Middle frontal gyrus (tissue), 1 donor: ENCODE results near the gene MARCHF11.

Experiments
- DNase-seq: peaks from one replicate; pipeline ENCODE4 v3.0.0-alpha.2; 2015; ENCODE audit warnings: low spot score; ENCODE audit errors: extremely low spot score

The MARCHF11 gene

DNA sequence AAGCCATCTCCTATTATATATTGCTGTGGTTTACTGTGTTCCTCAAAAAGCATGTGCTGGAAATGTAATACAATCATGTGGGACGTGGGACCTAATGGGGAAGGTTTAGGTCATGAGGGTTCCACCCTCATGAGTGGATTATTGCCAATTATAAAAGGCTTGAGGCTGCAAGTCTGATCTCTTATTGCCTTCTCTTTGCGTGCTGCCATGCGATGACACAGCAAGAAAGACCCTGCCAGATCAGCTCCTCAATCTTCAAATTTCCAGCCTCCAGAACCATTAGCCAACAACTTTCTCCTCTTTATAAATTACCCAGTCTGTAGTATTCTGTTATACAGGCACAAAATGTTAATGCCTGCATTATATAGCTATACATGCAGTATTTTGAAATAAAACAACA lies 45.4 kb downstream of the MARCHF11 start:
- no peak for DNase-seq

DNA sequence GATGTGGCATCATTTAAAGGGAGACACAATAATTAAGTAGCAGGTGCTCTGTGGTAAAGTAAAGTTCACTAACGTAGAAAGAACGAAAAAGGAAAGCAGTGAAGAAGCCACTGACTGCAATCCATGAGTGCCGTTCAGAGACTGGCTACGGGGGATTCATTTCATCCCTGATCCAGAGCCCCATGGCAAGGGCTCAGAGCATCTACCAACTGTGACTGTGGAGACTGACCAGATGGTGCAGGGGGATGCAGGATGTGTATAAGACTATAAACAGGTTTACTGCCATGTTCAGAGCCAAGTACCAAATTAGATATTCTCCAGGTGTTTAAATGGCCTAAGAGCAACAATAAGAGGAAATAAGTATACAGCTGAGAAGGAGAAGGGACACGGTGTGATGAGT lies 47.7 kb downstream of the MARCHF11 start:
- no peak for DNase-seq

GRCh38 chr5:16128944-16129343 lies 50.6 kb downstream of the MARCHF11 start:
- no peak for DNase-seq

DNA sequence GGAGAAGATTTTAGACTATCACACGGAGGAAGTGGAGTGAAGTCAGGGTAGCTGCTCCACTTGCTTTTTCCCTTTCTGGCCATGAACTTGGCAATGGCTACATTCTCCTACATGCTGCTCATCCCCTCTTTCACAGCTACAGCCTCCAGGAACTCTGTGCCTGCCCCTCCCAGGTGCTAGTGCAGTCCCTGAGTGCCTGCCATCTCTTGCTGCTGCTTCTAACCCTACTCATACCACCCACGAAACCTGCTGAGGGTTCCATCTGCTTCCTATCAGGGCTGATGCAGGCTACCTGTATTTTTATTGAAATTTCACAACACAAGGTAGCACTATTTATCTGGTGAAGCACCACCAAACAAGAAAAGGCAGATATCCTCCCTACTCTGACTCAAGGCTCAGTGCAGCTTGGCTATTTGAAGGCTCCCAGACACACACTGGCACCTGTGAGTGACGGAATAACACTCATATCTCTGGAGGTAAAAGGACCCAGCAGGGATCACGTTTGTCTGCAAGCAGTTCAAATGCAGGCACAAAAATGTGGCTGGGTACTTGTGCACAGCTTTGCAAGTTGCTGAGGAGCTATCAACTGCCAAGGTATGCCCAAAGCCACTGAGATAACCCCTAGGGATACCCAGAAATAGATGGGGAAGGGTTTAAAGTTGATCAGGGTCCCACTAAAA lies 51.6 kb downstream of the MARCHF11 start:
- no peak for DNase-seq

- no peak for DNase-seq
These were observed 59.0 kb downstream of the MARCHF11 start for GRCh38 chr5:16120579-16120978.

GRCh38 chr5:16119790-16120189 lies 59.8 kb downstream of the MARCHF11 start:
- DNase-seq, result no peak

DNA sequence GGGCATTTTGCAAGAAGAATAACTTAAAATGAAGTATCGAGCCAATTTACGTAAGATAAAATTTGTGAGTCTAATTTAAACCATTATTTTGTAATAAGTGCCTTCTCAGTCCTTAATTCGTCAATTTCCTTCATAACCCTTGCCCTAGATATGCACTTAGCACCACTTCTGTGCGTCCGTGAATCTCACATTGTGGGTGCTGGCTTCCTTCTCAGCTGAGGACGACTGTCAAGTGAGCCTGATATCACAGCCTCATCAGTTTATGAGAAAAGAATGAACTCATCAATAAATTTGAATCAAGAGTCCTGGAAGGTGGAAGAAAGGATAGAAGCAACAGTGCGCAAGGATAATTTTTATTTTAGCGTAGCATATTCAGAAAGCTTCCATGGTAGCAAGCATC lies 64.5 kb downstream of the MARCHF11 start:
- DNase-seq, result no peak

DNA sequence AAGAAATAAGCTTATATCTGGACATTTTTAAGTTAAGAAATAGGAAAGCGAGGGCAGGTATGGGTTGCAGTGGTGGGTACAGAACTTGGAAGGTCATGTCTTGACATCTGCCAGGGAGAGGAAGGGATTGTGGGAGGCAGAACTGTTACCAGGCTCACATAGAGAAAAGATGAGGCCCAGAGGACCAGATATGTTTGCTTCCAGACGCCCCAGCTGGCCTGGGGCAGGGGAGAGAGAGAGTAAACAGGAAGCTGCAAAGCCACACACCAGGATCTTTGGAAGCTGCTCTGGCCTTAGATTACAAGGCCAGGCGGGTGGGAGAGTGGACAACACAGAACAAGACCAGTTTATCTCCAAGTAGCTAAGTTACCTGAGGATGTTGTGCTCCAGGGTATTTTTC lies 71.2 kb downstream of the MARCHF11 start:
- no peak for DNase-seq

DNA sequence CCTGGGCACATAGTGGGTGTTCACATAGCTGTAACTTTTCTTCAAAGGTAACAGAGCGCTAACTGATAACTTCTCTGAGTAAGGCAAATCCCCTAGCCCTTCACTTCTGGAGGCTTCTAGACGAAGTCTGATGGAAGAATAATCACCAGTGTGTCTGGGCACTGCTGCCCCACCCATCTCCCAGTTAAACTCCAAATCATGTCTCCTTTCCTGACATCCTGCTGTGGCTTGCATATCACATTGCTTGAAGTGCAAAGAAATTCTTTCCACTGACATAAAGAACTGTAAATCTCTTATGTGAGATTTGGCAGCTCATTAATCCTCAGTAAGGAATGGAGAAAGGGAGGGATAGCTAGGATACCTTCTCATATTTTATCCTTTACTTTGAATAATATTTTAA lies 74.6 kb downstream of the MARCHF11 start:
- no peak for DNase-seq

GRCh38 chr5:16095612-16096011 lies 84.0 kb downstream of the MARCHF11 start:
- no peak for DNase-seq

GRCh38 chr5:16090270-16090669 lies 89.3 kb downstream of the MARCHF11 start:
- DNase-seq, result no peak

GRCh38 chr5:16082982-16083381 lies 96.6 kb downstream of the MARCHF11 start:
- no peak for DNase-seq

DNA sequence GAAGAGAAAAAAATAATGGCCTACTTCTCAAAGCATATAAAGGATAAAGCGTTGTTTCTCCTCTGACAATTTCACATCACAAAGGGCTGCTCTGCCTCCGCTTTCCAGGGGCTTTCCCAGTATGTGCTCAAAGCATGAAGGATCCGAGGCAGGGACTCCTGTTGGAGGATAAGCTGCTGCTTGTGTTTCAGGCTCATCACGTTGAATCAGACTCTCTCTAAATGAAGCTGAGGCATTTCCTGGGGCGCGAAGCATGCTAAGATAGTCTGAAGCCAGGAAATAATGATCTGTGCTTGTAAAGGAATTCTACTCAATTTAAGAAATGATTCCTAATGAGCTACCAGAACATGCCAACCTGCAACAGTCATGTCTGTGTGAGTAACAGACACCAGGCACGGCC lies 97.5 kb downstream of the MARCHF11 start:
- no peak for DNase-seq

DNA sequence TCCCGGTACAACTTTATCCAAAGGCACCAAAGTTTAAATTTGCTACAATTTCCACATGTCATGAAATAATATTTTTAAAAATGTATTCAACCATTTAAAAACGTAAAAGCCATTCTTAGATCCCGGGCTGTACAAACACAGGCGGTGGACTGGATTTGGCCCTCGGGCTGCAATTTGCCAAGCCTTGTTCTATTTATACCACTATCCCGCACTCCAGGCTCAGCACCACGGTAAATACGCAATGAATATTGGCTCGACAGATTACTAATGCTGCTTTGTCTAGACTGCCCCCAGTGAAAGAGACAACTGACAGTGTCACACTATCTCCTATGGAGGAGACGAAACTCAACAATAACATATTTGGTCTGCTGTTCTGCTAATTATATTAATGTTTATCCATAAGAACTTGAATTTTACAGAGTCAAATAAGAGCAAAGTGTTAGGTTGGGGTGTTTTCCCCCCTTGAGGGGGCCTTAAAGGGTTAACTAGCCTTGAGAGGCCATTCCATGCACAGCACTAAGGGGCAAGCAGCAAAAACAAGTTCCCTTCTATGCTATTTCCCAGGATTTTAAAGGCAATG lies 98.1 kb downstream of the MARCHF11 start:
- no peak for DNase-seq

DNA sequence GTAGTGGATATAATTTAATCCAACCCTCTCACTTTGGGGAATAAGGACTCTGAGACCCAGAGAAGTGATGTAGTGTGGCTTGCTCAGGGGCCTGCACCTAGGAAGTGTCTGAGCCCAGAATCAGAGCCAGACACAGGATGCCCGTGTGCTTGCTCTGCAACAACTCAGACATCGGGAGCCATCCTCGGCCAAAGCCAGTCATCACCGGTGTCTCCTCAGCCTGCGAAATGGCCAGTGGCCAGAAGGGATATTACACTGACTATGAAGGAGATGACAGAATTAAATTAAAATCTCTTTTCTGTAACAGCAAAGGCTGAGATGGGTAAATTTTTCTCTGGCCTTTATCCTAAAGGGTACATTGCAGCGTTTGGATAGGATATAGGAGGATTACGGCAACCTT lies 102.9 kb downstream of the MARCHF11 start:
- no peak for DNase-seq

DNA sequence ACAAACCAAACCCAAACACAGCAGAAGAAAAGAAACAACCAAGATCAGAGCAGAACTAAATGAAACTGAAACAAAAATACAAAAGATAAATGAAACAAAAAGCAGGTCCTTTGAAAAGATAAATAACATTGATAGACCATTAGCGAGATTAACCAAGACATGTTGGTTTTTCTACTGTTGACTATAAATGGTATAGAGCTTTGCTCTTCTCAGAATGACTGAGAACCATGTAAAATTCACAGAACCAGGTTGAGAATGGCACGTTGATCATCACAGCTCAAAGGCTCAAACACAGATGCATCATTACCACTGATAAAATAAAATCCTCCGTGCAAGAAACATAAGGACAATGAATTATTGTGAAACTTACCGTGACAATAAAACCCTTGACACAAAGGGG lies 105.2 kb downstream of the MARCHF11 start:
- DNase-seq, result no peak

DNA sequence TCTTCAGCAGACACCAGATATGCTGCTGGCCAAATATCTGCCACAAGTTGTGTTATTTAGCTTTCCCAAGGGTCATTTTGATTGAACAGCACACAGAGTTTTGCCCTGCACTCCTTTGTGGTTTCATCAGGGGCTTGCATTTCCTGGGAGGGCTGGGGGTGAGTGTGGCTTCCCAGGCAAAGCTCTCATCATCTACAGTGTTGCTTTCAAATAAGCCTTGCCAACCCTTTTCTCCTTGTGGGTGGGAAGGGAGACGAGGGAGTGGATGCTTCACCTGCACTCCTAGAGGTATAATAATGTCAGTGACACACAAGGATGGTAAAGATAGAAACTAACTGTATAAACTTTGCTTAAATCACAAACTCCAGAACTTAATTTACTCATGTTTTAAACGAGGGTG lies 107.0 kb downstream of the MARCHF11 start:
- no peak for DNase-seq

DNA sequence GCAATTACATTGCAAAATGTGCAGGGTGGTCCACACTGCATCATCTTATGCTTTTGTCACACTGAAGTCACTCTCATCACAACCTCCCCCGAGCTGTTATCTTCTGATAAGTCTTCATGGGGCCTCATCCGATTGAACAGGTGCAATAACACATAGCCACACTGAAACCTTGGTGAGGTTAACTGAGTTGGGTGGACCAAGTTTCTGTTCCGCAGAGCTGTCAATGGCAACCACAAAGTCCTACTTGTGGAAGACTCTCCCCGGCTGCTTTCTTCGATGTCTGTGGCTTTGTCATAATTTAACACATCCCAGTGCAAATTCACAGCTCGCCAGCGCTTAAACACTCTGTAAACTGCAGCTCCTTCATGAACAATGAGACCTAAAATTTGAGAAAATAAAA lies 112.2 kb downstream of the MARCHF11 start:
- DNase-seq, result no peak

GRCh38 chr5:16066810-16067209 lies 112.8 kb downstream of the MARCHF11 start:
- DNase-seq, result no peak

- no peak for DNase-seq
These were observed 113.3 kb downstream of the MARCHF11 start for GRCh38 chr5:16066320-16066719.

DNA sequence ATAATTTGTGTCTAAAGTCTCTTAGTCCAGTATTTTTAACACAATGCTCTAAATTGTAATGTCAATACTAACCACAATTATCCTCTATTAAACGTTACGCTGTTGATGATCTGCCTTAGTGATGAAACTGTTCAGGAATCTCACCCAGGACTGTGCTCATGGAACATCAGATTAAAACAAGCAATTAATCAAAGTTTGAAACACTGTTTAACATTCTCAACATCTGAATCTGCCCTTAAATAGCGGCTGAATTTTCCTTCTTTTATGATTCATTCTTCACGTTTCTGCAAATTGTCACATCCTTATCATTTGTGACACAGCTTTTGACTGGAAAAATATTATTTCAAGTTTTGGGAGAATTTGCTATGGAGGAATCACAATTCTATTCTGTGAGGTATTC lies 113.8 kb downstream of the MARCHF11 start:
- DNase-seq, result no peak

- DNase-seq, result no peak
These were observed 115.3 kb downstream of the MARCHF11 start for GRCh38 chr5:16064135-16064893.

GRCh38 chr5:16061163-16061562 lies 118.4 kb downstream of the MARCHF11 start:
- no peak for DNase-seq
